Activated CD4-positive, alpha-beta T cell treated with anti-CD3 and anti-CD28 coated beads for 36 hours (primary cell): Measurements from ENCODE around the gene AGFG1. TPM values are rescaled to one million over a fixed set of nuclear protein-coding genes. Genes with fewer than 3 reads are reported as not detected.
"Not testable (repeated sequence)": the region's sequence is repeated elsewhere in the genome, so short reads cannot be mapped to it uniquely, and the experiment has no call there.

Source experiments
- ATAC-seq: fragments of 200-7000 bp; cut with Tn5 transposase; one replicate; pipeline ENCODE4 v1.10.0; 2021; ENCODE audit warnings: mild to moderate bottlenecking, moderate library complexity
- CTCF ChIA-PET: fragments of 350-600 bp; sonication (Branson Sonifier 250); formaldehyde crosslinking; loops from one replicate; lab custom pipeline; 2021; ENCODE audit warnings: antibody characterized with exemption; lab: Charles Lee
- POLR2A ChIA-PET: fragments of 350-600 bp; sonication (Branson Sonifier 250); formaldehyde crosslinking; loops from one replicate; lab custom pipeline; 2021; ENCODE audit warnings: antibody characterized with exemption, inconsistent platforms; lab: Charles Lee
- DNase-seq: peaks from one replicate; pipeline ENCODE4 v3.0.0-alpha.2; 2020
- H3K27ac Mint-ChIP-seq: one replicate; pipeline ENCODE4 v1.8.0; 2021; ENCODE audit warnings: mixed read lengths
- H3K27me3 Mint-ChIP-seq: one replicate; pipeline ENCODE4 v1.8.0; 2021; ENCODE audit warnings: mixed read lengths
- H3K36me3 Mint-ChIP-seq: one replicate; pipeline ENCODE4 v1.8.0; 2021; ENCODE audit warnings: low read depth, mixed read lengths
- H3K4me1 Mint-ChIP-seq: one replicate; pipeline ENCODE4 v1.8.0; 2021; ENCODE audit warnings: mixed read lengths
- H3K4me3 Mint-ChIP-seq: one replicate; pipeline ENCODE4 v1.8.0; 2021; ENCODE audit warnings: mild to moderate bottlenecking, moderate library complexity, mixed read lengths
- H3K9me3 Mint-ChIP-seq: one replicate; pipeline ENCODE4 v1.8.0; 2021; ENCODE audit warnings: low read depth, mixed read lengths
- intact Hi-C, 2 experiments: fragments of 100-400 bp; cut with DNase I in 1 of 2; cut with micrococcal nuclease in 1 of 2; formaldehyde crosslinking; loops; one replicate each; pipeline versions ENCODE4 v1.14.2 to v1.15.1; 2022 to 2024; cut with DNase I, micrococcal nuclease
- total RNA-seq, 2 experiments: library from RNA; stranded (reverse); gene quantifications; one replicate each; pipeline ENCODE4 v1.2.3, GENCODE V29; 2021

AGFG1 gene
- total RNA-seq, 2 experiments from 2014 or later, result 158 to 214 TPM

GRCh38 chr2:227511955-227512354, 40.0 kb downstream of the AGFG1 start:
- H3K36me3 Mint-ChIP-seq, result peaks cover 15% of the 10 kb centered on the region

DNA sequence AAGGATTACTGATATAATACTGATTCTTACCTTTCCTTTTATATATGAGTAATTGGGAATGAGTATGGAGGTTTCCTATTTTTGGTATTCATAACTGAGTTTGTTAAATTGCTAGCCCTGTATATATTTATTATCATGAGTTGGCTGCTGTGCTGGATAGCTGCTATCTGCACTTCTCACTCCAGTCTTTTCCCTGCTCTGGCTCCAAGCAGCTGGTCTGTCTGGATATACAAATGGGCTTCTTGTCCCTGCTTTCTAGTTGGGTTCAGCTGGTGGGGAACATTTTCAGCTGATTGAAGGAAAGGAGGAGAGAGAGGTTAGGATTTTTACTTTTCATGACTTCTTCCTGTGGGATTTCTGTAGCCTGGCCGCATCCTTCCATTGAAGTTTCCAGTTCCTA, 41.2 kb downstream of the AGFG1 start:
- H3K4me1 Mint-ChIP-seq, result peaks cover 84% of the 10 kb centered on the region
- intact Hi-C loops, result no loop called here
- H3K4me3 Mint-ChIP-seq, result no peak overlapping the region

More at GRCh38 chr2:227511955-227512354, 40.0 kb downstream of the AGFG1 start:
- Mint-ChIP-seq H3K9me3 (no peaks in the 10 kb centered on the region), H3K27ac (no peak overlapping the region), H3K27me3 (no peaks in the 10 kb centered on the region), H3K4me3 (no peak overlapping the region), H3K4me1 (peaks cover 77% of the 10 kb centered on the region)
- POLR2A ChIA-PET, result no interaction called here
- intact Hi-C loops, result no loop called here
- CTCF ChIA-PET, result interaction anchor here (0.6 kb wide), 1 partner anchor 68 kb away, joined by 3 read pairs; no protein-coding TSS in a partner anchor
- ATAC-seq, result no peak
- DNase-seq, result no peak

GRCh38 chr2:227515742-227516141, 43.8 kb downstream of the AGFG1 start:
- CTCF ChIA-PET, result interaction anchor here (0.6 kb wide), 1 partner anchor 251 kb away, joined by 4 read pairs; no protein-coding TSS in a partner anchor
- POLR2A ChIA-PET, result no interaction called here
- intact Hi-C loops, result loop anchor here in 1 of 2 experiments (5.0 kb wide), 1 partner anchor 33 kb away; no protein-coding TSS in a partner anchor
- H3K36me3 Mint-ChIP-seq, result peaks cover 21% of the 10 kb centered on the region
- H3K9me3 Mint-ChIP-seq, result no peaks in the 10 kb centered on the region
- DNase-seq (no peak), ATAC-seq (no peak)
- H3K27ac Mint-ChIP-seq, result no peak overlapping the region
- no peaks in the 10 kb centered on the region for H3K27me3 Mint-ChIP-seq
- H3K4me3 Mint-ChIP-seq, result no peak overlapping the region
- H3K4me1 Mint-ChIP-seq, result peaks cover 69% of the 10 kb centered on the region

More for the DNA sequence above, 41.2 kb downstream of the AGFG1 start:
- no peaks in the 10 kb centered on the region for H3K9me3 Mint-ChIP-seq
- H3K27ac Mint-ChIP-seq, result no peak overlapping the region
- DNase-seq, result no peak
- ChIA-PET POLR2A (no interaction called here), CTCF (interaction anchor here (0.8 kb wide), 1 partner anchor 38 kb away, joined by 3 read pairs; no protein-coding TSS in a partner anchor)
- H3K27me3 Mint-ChIP-seq, result no peaks in the 10 kb centered on the region
- peaks cover 13% of the 10 kb centered on the region for H3K36me3 Mint-ChIP-seq
- ATAC-seq, result no peak

GRCh38 chr2:227517724-227518123, 45.8 kb downstream of the AGFG1 start:
- Mint-ChIP-seq H3K27ac (no peak overlapping the region), H3K4me3 (no peak overlapping the region), H3K9me3 (no peaks in the 10 kb centered on the region), H3K36me3 (peaks cover 30% of the 10 kb centered on the region), H3K4me1 (peaks cover 55% of the 10 kb centered on the region), H3K27me3 (no peaks in the 10 kb centered on the region)
- ATAC-seq (no peak), DNase-seq (no peak)
- ChIA-PET POLR2A (no interaction called here), CTCF (no interaction called here)
- intact Hi-C loops, result loop anchor here in 1 of 2 experiments (5.0 kb wide), 1 partner anchor 35 kb away; no protein-coding TSS in a partner anchor

- H3K4me3 Mint-ChIP-seq, DNase-seq, H3K9me3 Mint-ChIP-seq, H3K27me3 Mint-ChIP-seq, ATAC-seq, H3K27ac Mint-ChIP-seq, POLR2A ChIA-PET: not testable (repeated sequence)
- intact Hi-C loops, result loop anchor here in 1 of 2 experiments (5.0 kb wide), 1 partner anchor 36 kb away; no protein-coding TSS in a partner anchor
- Mint-ChIP-seq H3K4me1 (peaks cover 49% of the 10 kb centered on the region), H3K36me3 (peaks cover 32% of the 10 kb centered on the region)
- CTCF ChIA-PET, result interaction anchor here (1.5 kb wide), 1 partner anchor 9 kb away, joined by 4 read pairs; no protein-coding TSS in a partner anchor
Measured at GRCh38 chr2:227518278-227518865, 46.4 kb downstream of the AGFG1 start.

- H3K9me3 Mint-ChIP-seq, H3K27me3 Mint-ChIP-seq, intact Hi-C loops, ATAC-seq, H3K4me3 Mint-ChIP-seq, DNase-seq, POLR2A ChIA-PET, H3K27ac Mint-ChIP-seq: not testable (repeated sequence)
- peaks cover 34% of the 10 kb centered on the region for H3K36me3 Mint-ChIP-seq
- CTCF ChIA-PET, result interaction anchor here (0.6 to 1.4 kb wide), 4 partner anchors 12 to 46 kb away, joined by 3 to 5 read pairs (median 3); no protein-coding TSS in a partner anchor
- H3K4me1 Mint-ChIP-seq, result peaks cover 28% of the 10 kb centered on the region
Measured at GRCh38 chr2:227521178-227521577, 49.2 kb downstream of the AGFG1 start.

DNA sequence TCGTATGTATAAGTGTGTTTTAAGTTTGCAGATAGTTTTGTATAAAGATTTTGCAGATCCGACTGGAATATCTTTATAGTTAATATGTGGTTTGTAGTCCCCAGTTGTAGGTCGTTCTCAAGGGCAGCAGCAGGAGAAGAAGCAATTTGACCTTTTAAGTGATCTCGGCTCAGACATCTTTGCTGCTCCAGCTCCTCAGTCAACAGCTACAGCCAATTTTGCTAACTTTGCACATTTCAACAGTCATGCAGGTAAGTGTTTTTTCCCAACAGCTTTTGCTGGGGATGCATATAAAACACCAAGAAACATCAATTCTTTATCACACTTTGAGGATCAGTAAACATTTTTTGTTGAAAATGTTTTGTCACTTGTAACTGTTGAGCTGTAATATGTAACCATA, 52.7 kb downstream of the AGFG1 start:
- intact Hi-C loops, result no loop called here

GRCh38 chr2:227527351-227527750, 55.4 kb downstream of the AGFG1 start:
- H3K9me3 Mint-ChIP-seq, result no peaks in the 10 kb centered on the region
- intact Hi-C loops, result no loop called here
- DNase-seq (no peak), ATAC-seq (no peak)
- H3K27ac Mint-ChIP-seq, result no peak overlapping the region
- H3K27me3 Mint-ChIP-seq, result no peaks in the 10 kb centered on the region
- ChIA-PET CTCF (interaction anchor here (0.9 to 1.2 kb wide), 3 partner anchors 8 to 24 kb away, joined by 3 to 4 read pairs (median 3); no protein-coding TSS in a partner anchor), POLR2A (no interaction called here)
- peaks cover 52% of the 10 kb centered on the region for H3K36me3 Mint-ChIP-seq
- no peak overlapping the region for H3K4me3 Mint-ChIP-seq
- peaks cover 14% of the 10 kb centered on the region for H3K4me1 Mint-ChIP-seq

More for the DNA sequence above, 52.7 kb downstream of the AGFG1 start:
- Mint-ChIP-seq H3K4me3 (no peak overlapping the region), H3K9me3 (no peaks in the 10 kb centered on the region), H3K36me3 (peaks cover 56% of the 10 kb centered on the region), H3K4me1 (peaks cover 19% of the 10 kb centered on the region), H3K27me3 (no peaks in the 10 kb centered on the region), H3K27ac (no peak overlapping the region)
- DNase-seq (no peak), ATAC-seq (no peak)
- CTCF ChIA-PET, result interaction anchor here (0.6 kb wide), 1 partner anchor 32 kb away, joined by 3 read pairs; no protein-coding TSS in a partner anchor
- POLR2A ChIA-PET, result no interaction called here

- Mint-ChIP-seq H3K4me1 (peaks cover 22% of the 10 kb centered on the region), H3K36me3 (peaks cover 56% of the 10 kb centered on the region), H3K27ac (peak overlapping the region; percentile 51), H3K4me3 (no peak overlapping the region), H3K9me3 (no peaks in the 10 kb centered on the region), H3K27me3 (no peaks in the 10 kb centered on the region)
- ATAC-seq, result peak; percentile 75
- CTCF ChIA-PET, result interaction anchor here (1.2 to 1.6 kb wide), 2 partner anchors 9 to 17 kb away, joined by 5 to 11 read pairs; no protein-coding TSS in a partner anchor
- DNase-seq, result no peak
- POLR2A ChIA-PET, result interaction anchor here (0.6 kb wide), 1 partner anchor 49 kb away, joined by 4 read pairs; no protein-coding TSS in a partner anchor
- intact Hi-C loops, result no loop called here
Measured at GRCh38 chr2:227528803-227529202, 56.8 kb downstream of the AGFG1 start.

DNA sequence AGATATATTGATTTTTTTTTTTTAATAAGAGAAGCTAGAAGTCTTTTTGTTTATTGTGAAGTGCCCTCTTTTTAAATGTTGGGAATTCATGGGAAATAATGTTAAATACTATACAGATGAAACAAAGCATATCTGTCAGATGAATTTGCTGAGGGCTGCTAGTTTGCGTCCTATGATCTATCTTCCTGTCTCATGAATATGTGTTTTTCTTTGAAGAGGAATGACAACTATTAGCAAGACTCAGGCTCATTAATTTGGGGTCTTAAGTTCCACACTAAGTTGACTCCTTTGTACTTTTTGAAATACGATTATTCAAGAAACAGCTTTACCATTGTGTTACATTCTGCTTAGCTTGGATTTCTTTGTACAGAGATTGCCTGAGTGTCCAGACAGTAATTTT, 57.9 kb downstream of the AGFG1 start:
- Mint-ChIP-seq H3K4me3 (no peak overlapping the region), H3K27me3 (no peaks in the 10 kb centered on the region), H3K36me3 (peaks cover 61% of the 10 kb centered on the region), H3K27ac (peak overlapping the region; percentile 24), H3K9me3 (no peaks in the 10 kb centered on the region), H3K4me1 (peaks cover 22% of the 10 kb centered on the region)
- ATAC-seq, result no peak
- no peak for DNase-seq
- intact Hi-C loops, result no loop called here
- ChIA-PET CTCF (interaction anchor here (1.2 kb wide), 1 partner anchor 10 kb away, joined by 5 read pairs; no protein-coding TSS in a partner anchor), POLR2A (no interaction called here)

DNA sequence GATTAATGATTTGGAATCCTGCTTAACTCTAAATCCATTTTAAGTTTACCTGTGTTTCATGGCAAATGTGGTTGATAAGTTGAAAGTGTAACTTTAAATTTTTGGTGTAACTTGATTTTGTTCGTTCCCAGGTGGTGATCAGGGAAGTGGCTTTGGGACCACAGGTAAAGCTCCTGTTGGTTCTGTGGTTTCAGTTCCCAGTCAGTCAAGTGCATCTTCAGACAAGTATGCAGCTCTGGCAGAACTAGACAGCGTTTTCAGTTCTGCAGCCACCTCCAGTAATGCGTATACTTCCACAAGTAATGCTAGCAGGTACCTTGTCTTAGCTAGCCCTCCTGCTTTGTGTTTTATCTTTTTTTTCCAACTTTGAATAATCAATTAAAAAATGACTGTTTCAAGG, 62.8 kb downstream of the AGFG1 start:
- H3K9me3 Mint-ChIP-seq, result no peaks in the 10 kb centered on the region
- H3K27me3 Mint-ChIP-seq, result no peaks in the 10 kb centered on the region
- ChIA-PET POLR2A (no interaction called here), CTCF (no interaction called here)
- no peak for DNase-seq
- H3K27ac Mint-ChIP-seq, result no peak overlapping the region
- intact Hi-C loops, result no loop called here
- peaks cover 61% of the 10 kb centered on the region for H3K36me3 Mint-ChIP-seq
- no peak overlapping the region for H3K4me3 Mint-ChIP-seq
- H3K4me1 Mint-ChIP-seq, result peaks cover 12% of the 10 kb centered on the region
- no peak for ATAC-seq
